Iris pigment epithelial cell (primary cell): ENCODE measurements around the gene SULT1B1.
A peak's percentile ranks its signal among the peaks of the same experiment; 100 is the strongest.
"Not testable (repeated sequence)": the region's sequence is repeated elsewhere in the genome, so short reads cannot be mapped to it uniquely, and the experiment has no call there.

ENCODE experiments used
- DNase-seq: peaks from one replicate; pipeline ENCODE4 v3.0.0-alpha.2; 2011; ENCODE audit warnings: low read depth

Gene SULT1B1

DNA sequence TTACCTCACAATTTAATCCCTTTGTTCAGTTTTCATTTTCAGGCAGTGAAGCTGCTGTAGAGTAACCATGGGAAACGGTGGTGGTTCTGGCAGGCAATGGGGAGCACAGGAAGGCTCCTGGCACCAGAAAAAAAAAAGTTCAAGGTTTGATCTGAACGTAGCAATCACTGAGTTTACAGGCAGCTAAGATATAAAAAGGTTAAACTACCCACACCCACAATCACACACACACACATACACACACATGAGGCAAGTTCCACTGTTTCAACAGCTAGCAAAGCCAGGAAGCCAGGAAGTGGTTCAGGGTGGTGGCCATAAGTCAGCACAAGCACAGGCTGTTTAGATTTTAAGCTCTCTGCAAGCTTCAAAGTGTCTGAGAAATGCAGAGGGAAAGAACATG, at the start of gene SULT1B1:
Gene SULT1B1, minus strand, starts transcription at position 166 of the 400 bp plus-strand sequence. CDS start 5,403 bp downstream, outside the sequence.
- DNase-seq, result peak; percentile 97

DNA sequence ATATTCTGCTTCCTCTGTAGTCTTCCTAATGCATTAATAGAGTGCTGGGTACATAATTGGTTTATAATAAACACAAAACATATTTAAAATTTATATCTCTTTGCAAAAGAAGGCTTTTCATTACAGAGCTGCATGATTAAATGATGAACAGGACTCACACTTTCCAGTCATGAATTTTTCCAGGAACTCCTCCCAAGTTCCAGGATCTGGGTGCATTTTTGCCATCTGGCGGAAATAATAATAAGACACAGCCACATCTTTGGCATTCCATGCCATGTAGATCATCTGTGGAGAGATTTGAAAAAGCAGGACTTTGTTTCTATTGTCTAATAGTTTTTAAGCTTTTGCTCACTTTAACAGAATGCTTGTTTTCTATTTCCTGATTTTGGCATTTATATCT, 40.2 kb upstream of the SULT1B1 start:
- DNase-seq, result peak; percentile 54

GRCh38 chr4:69799337-69799736, 38.9 kb upstream of the SULT1B1 start:
- no peak for DNase-seq

- no peak for DNase-seq
Observed at GRCh38 chr4:69793732-69794131, 33.3 kb upstream of the SULT1B1 start.

DNA sequence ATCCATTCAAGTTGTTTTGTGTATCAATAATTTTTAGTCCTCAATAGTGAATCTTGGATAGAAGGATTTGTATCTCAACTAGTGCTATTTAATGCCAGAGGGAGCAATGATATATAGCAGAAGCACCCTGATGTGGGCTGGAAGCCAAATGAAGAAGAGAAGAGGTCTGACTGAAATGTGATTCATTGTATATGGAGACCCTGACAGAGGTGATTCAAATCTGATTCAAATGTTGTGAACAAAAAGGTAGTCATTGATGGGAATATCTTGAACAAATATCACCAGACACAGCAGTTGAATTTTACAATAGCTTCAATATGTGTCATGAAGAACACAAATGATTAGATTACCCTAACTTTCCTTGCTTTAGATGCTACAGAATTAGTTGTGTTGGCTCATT, 27.5 kb upstream of the SULT1B1 start:
- DNase-seq, result peak; percentile 23

- DNase-seq, result no peak
Observed at GRCh38 chr4:69786547-69786946, 26.1 kb upstream of the SULT1B1 start.

- DNase-seq, result no peak
Observed at GRCh38 chr4:69785211-69785831, 24.9 kb upstream of the SULT1B1 start.

DNA sequence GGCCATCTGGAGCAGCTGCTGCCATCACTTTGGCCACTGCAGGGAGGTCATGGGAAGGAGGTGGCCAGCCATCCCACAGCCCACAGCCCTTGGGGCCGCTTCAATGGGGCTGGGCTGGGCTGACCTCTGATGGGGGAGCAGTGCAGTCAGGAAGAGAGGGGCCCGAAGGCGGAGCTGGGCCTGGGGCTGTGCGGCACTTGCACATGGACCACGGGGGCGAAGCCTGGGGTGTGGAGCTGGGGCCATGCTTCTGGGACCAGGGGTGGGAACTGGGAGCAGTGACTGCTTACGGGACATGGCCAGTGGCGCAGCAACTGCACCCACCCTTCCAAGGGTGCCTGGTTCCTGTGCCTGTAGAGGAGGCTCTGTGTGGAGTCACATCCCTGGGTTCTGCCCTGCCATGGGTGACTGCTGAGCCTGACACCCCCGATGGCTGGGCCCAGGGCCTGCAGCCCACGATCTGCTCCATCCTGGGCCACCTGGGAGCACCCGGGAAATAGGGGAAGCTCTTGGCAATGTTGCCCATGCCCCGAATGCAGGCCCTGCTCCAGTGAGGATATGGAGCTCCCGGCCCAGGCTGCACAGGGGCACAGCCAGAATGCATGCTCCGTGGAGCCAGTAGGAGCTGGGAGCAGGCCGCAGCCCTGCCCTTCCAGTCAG, 22.4 kb upstream of the SULT1B1 start:
- no peak for DNase-seq

DNA sequence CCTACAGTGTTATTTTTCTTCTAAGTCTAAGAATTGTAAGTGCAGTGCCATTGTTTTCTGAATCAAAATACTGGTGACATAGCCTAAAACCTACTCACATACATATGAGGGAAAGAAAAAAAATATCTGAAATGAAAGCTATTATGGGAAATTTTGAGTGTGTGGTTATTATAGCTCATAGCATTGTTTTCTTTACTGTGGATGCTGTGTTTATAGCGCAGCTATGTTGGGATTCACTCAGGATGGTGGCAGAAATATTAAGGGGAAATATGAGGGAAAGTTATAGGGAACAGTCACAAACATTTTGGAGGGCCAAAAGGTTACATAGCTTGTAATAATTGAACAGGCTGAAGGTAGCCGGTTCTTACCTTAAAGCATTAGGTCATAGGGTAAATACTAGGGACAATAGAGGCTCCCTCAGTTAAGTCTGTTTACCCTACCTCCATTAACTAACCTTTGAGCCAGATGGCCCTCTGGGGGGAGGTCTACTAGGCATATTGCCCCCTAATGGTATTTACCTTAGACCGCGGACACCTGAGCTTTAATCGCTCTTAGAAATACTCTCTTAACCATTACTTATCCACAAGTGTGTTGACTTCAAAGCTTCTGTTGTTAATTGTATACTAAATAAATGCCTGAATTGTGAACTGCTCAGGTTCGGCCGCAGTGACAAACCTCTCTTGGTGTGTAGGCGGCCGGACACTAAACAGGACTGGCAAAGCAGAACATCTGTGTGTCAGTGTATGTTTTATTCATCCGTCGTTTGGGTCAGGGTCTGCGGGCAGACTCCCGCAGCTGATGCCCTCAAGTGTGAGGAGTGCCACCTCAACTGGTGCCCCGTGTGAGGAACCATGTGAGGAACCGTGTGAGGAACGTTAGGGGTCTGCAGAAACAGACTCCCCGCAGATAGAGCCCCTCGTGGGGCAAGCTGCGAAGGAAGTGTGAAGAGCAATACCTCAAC, 21.3 kb upstream of the SULT1B1 start:
- DNase-seq, result no peak

DNA sequence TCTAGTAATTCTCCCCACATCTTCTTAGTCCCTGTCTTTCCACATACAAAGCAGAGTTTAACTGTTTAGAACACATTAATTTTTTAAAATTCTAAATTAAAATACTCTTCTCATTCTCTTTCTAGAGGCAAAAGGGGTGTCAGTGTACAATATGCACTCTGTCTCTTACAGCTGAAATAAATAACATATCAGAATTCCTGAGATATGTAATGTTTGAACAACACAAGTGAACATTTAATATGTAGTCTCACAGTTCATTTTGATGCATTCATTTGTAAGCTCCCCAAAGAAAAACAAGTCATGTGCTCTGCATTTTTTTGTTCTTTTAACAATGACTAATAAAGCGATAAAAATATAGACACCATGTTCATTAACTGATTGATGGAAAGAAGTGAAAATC, 19.7 kb upstream of the SULT1B1 start:
- DNase-seq, result no peak

DNA sequence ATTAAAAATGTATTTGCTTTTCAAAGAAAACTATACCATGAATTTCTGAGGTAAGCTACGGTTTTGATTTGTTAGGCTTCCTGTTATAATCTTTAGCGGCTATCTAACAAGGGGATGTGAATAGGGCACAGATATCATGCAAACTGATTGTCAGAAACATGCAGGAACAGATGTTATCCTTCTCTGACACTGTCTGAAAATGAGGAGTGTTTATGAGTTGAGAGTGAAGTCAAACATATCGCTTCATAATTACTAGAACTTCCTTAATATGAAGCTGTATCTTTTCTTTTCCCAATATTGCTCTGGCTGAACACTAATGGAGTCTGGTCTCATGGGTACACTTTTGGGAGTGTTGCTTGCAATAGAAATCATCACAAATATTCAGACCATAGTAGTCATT, 16.3 kb upstream of the SULT1B1 start:
- DNase-seq, result no peak

DNA sequence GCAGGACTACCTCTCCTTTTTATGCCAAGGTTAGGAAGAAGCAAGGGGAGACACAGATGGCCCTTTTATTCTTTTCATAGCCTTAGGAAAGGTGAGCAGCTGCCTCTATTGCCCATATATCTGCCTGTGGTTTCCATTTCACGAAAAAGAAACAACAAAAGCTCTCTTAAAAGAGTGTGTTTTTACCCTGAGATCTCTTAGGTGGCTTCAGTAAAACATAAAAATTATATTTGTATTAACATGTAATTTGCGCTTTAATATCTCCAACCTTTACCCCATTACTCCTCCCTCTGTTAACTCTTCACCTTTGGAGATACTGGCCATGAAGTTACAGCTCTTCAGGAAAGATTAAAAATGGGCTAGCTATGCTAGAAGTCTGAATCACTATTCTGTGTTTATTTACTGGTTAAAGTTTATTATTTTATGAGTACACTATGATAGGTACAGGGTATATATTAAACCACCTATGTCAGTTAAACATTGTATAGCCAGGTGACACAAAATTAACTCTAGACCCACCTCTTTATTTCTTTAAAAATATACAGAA, 15.0 kb upstream of the SULT1B1 start:
- no peak for DNase-seq

DNA sequence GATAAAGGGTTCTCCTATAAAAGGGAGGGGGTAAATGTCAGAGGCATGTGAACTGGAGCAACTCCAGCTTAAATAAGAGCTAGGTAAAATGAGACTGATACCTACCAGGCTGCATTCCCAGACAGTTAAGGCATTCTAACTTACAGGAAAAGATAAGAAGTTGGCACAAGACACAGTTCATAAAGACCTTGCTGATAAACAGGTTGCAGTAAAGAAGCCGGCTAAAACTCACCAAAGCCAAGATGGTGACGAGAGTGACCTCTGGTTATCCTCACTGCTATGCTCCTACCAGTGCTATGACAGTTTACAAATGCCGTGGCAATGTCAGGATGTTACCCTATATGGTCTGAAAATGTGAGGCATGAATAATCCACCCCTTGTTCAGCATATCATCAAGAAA, 13.1 kb upstream of the SULT1B1 start:
- peak; percentile 67 for DNase-seq

DNA sequence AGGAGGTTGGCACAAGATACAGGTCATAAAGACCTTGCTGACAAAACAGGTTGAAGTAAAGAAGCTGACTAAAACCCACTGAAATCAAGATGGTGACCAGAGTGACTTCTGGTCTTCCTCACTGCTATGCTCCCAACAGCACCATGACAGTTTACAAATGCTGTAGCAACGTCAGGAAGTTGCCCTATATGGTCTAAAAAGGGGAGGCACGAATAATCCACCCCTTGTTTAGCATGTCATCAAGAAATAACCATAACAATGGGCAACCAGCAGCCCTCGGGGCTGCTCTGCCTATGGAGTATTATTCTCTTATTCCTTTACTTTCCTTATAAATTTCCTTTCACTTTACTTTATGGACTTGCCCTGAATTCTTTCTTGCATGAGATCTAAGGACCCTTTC, 8.1 kb upstream of the SULT1B1 start:
- not testable (repeated sequence) for DNase-seq

GRCh38 chr4:69765751-69766150, 5.3 kb upstream of the SULT1B1 start:
- DNase-seq, result no peak

- peak; percentile 37 for DNase-seq
Observed at GRCh38 chr4:69764311-69764710, 3.9 kb upstream of the SULT1B1 start.

DNA sequence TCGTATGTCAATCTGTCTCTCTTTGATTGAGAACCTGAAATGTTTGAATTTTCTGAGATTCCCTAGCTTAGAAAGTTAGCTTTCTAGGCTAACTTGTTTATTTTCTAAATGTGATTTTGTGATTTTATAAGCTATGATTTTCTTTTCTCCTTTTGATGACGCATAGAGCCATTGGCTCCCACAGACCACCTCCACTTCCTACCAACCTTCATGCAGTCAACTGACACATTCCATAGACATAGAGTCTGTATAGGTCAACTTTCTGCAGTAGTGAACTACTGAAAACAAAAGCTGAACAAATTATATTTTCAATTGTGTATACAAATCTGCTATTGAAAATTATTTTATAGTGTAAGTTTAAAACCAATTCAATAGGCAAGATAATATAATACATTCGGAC, 2.8 kb upstream of the SULT1B1 start:
- DNase-seq, result peak; percentile 56

DNA sequence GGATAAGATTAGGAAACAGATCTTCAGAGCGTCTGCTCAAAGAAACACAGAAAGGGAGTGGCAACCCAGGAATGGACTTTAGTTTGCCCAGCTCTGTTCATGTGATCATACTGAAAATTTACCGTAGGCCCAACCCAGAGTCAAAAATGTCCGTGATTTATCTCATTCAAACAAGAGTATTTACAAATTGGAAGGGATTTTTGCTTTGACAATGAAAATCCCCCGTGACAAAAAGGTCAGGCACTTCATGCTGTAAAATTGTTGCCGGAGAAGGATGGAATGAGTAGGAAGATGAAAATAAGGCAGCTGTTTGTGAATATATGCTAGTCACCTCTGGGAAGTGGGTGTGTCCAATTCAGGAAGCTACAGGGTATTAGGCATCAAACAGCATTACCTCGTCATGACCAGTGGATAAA, 1.2 kb downstream of the SULT1B1 start:
- DNase-seq, result peak; percentile 77

DNA sequence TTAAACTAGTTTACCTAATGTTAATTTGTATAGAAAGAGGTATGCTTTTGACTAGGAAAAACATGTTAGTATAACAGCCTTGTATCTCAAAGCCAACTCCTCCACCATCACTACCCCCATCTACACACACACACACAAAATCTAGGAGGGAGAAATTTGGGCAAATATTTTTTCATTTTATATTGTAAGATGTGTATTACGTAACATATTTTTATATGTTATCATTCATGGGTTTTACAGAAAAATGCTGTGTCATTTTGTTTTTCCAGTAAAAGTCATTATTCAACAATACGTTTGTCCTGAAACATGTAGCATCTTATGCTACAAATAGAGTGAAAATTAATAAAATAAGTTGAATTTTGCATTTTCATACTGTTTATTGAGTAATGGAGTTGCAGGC, 3.0 kb downstream of the SULT1B1 start:
- no peak for DNase-seq

GRCh38 chr4:69754926-69755580, 5.4 kb downstream of the SULT1B1 start:
- no peak for DNase-seq

GRCh38 chr4:69753686-69754085, 6.7 kb downstream of the SULT1B1 start:
- DNase-seq, result peak; percentile 71

DNA sequence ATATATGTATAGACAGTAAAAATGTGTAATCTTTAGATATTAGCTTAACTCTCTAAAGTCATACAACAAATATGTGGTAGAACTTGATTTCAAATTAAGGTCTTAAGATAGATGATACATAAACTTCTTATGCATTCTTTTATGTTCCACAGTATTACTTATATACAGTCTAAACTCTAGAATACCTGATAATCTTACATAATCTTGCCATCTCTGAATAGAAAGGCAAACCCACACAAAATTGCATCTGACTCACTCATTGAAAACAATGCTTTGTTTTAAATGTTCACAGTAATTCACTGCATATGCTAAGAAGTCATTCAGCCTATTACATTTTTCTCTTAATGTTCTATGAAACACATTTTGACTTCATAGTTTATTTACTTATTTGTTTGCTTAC, 10.1 kb downstream of the SULT1B1 start:
- peak; percentile 64 for DNase-seq
